SW480 (cell line): ENCODE measurements around the gene HS3ST4.
"Not testable (repeated sequence)": the region's sequence is repeated elsewhere in the genome, so short reads cannot be mapped to it uniquely, and the experiment has no call there.

Experiments used
- DNase-seq: peaks from one replicate; pipeline ENCODE4 v3.0.0-alpha.2; 2016; ENCODE audit warnings: low spot score

Gene HS3ST4

DNA sequence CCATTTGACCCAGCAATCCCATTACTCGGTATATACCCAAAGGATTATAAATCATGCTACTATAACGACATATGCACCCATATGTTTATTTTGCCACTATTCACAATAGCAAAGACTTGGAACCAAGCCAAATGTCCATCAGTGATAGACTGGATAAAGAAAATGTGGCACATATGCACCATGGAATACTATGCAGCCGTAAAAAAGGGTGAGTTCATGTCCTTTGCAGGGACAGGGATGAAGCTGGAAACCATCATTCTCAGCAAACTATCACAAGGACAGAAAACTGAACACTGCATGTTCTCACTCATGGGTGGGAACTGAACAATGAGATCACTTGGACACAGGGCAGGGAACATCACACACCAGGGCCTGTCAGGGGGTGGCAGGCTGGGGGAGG, 406.4 kb downstream of the HS3ST4 start:
- not testable (repeated sequence) for DNase-seq

GRCh38 chr16:26102369-26102768, 410.6 kb downstream of the HS3ST4 start:
- DNase-seq: no peak

GRCh38 chr16:26108836-26109505, 417.2 kb downstream of the HS3ST4 start:
- DNase-seq: no peak

GRCh38 chr16:26111900-26112299, 420.1 kb downstream of the HS3ST4 start:
- DNase-seq: peak; percentile 11

DNA sequence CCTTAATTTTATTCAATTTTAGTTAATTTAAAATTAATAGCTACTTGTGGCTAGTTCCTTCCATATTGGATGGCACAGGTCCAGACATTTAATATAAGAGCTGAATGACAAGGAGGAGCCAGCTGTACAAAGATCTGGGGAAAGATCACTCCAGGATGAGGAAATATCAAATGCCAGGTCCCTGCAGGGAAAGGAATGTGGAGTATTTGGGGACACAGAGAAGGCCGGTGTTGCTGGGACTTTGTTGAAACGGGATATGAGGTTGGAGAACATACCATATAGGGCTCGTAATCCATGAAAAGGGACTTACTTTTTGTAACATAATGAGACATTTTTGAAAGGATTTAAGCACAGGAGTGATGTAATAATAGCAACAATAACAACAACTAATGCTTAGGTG, 426.8 kb downstream of the HS3ST4 start:
- no peak for DNase-seq

- DNase-seq: no peak
These were observed 429.0 kb downstream of the HS3ST4 start for GRCh38 chr16:26120729-26121128.

DNA sequence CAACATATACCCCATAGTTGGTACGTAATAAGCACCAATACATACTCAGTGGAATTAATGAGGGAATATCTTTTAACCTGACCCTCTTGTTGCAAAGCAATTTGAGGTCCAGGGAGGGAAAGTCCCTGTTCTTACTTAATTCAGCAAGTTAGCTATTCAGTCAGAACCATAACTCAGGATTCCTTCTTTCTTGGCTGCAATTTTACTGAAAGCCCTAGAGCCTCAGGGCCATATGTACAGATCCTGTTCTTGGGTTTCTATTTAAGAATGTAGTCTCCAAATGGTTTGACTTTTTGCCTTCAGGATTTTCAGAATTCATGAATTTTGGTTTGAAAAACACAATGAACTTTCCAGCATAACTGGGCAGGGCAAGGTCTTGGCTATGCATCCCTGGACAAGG, 436.5 kb downstream of the HS3ST4 start:
- no peak for DNase-seq

DNA sequence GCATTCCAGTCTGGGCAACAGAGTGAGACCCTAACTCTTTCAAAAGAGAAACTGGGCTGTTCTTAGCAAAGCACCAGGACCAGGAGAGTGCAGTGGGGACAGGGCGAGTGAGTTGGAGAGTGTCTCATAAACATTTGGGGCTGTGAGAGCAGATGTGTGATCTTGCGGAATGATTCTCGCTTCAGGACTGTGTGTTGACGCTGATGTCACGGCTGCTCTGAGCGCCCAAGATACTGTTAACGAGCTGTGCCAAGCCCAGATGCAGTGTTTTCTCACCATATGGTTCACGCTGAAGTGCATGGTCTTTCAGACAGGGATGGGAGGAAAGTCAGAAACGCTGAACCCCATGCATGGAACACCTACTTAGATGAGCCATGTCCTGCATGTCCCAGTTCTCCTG, 438.2 kb downstream of the HS3ST4 start:
- no peak for DNase-seq

DNA sequence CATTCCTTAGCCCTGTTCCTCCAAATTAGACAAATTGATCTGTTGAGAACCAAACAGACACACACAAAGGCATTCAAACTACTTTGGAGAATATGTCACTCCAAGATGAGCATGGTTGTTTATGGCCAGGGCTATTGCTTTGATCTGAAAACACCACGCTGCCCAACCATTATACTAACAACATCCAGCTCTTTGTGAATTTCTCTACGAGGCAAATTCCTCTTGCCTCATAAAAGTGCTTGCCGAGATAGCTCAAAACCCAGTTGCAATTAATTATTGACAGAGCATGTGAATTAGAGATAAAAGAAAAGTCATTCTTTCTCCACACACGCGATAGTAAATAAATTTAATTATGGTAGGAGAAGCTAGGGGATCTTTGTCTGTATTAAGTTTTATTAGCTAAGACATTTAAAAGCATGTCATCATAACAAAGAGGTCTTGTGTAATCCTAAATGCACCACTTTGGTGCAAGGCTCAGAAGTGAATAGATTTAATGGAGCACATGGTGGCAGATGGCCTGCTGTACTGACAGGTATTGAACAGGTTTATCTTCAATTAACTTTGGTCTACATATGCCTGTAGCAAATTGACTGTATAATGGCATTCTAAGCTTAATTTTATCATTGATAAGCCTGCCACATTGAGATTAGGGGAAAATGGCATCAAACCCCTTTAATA, 441.8 kb downstream of the HS3ST4 start:
- peak; percentile 92 for DNase-seq

DNA sequence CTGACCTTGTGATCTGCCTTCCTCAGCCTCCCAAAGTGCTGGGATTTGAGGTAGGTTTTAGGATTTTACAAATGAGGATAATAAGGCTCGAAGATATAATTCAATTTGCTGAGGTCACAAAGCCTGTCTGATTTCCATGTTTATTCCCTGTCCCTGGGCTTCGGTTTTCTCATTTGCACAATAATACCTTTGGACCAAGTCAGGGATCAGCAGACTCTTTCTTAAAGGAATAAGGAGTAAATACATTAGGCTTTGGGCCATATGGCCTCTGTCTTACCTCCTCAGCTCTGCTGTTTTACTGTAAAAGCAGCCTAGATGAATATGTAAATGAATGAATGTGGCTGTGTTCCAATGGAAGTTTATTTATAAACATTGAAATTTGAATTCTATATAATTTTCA, 442.8 kb downstream of the HS3ST4 start:
- DNase-seq: no peak

GRCh38 chr16:26137956-26138355, 446.2 kb downstream of the HS3ST4 start:
- DNase-seq: no peak

DNA sequence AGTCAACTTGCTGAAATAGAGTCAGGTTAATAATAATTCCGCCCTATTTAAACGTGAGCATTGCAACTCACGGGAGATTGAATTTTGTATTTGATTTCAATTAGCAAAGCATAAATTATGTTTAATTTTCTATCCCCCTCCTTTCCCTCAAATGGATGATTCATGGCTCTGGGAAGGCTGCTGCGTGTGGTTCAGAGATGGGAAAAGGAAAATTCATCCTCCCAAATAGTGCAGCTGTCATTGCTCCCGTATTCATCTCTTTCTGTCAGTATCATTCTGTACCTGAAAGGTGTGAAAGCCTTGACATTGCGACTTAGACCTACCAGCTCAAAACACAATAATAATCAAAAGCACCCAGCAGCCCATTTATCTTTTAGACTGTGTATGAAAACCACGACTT, 447.3 kb downstream of the HS3ST4 start:
- no peak for DNase-seq

- DNase-seq: no peak
These were observed 448.1 kb downstream of the HS3ST4 start for GRCh38 chr16:26139884-26140283.

DNA sequence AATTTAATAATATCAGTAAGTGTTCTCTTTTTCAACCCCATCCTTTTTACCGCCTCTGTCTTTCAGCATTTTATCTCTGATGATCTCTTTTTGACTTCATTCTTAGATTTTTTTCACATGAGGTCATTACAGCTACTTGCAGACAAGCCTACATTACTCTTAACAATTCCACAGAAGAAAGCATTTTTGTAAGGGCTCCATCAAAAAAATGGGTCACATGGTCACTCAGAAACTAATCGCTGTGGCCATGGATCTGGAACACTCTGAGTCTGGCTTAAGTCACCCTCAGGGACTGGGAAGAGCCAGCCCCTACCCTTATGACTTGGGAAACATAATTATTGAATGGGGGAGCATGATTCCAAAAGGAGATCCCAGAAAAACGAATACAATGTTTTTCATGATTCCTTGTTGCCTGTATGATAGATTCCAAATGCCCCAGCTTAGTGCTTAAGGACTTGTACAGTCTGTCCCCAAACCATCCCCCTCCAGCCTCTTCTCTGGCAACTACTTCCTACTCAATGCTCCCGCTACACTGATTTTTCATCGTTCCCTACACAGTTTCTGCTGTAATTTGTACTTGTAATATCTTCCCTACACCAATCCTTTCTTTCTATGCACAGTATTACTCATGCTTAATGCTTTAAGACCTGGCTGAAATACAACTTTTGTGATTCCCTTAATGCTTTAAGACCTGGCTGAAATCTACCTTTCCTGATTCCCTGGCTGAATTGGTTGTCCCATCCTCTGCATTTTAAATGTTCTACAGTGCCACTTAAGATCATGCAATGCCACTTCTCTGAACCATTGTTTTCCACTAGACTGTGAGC, 457.8 kb downstream of the HS3ST4 start:
- no peak for DNase-seq

DNA sequence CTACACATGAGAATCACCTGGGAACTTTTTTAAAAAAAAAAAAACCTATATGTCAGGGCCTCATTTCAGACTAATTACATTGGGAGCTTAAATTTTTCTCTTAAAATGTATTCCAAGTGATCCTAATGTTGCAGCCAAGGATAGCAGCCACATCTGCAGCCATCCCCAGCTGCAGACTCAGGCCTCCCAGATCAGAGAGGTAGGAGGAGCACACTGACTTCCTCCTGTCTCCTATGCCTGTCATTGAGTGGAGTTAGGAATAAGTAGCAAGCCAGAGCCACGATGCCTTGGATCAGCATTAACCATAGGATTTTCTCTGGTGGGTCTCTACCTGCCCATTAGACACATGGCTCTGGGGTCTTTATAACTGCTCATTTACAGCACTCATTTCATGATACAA, 463.5 kb downstream of the HS3ST4 start:
- no peak for DNase-seq

DNA sequence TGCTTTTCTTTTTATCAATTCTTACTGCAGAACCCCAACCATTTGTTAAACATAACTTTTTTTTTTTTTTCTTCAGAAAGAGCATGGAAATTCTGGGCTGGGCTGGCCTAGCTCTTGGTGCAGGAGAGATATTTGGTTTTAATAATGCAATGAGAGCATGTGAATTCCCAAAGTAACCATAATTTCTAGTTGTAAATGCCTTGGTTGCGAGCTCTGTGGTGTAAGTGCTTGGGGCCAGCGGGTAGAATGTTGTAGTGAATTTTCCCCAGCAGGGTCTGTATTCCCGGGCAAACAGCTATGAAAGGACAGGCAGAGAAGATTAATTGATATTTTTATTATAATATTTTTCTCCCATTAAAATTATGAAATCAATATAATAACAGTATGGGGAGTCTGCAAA, 465.6 kb downstream of the HS3ST4 start:
- DNase-seq: no peak

- no peak for DNase-seq
These were observed 466.5 kb downstream of the HS3ST4 start for GRCh38 chr16:26158142-26158759.

DNA sequence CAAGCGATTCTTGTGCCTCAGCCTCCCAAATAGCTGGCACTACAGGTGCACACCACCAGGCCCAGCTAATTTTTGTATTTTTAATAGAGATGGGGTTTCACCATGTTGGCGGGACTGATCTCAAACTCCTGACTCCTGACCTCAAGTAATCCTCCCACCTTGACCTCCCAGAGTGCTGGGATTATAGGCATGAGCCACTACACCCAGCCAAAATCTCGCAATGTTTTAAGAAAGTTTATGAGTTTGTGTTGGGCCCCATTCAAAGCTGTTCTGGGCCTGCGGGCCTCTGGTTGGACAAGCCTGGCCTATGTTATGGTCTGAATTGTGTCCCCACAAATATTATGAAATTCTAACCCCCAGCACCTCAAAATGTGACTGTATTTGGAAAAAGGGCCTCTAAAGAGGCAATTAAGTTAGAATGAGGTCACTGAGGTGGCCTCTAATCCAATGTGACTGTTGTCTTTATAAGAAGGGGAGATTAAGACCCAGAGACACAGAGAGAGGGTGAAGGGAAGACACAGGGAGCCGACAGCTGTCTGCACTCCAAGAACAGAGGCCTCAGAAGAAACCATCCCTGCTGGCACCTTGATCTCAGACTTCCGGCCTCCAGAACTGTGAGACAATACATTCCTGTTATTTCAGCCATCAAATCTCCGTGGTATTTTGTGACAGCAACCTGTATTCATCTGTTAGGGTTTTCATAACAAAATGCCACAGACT, 469.9 kb downstream of the HS3ST4 start:
- DNase-seq: no peak

DNA sequence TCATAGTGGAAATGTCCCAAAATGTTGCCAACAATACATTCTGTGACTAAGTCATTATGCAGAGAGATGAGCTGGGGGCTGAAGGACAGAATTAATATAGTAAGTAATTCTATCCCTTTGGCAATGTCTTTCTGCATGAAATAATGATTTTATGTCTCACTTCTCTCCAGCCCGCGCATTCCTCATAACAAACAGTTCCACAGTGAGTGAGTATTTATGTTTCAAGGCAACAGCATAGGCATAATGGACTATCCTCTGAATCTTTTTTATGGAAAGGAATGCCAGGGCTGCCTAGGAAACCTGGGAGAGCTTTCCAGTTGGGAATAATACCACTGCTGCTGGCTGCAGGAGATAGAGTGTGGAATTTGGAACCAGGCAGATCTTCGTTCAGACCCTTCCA, 477.7 kb downstream of the HS3ST4 start:
- no peak for DNase-seq

DNA sequence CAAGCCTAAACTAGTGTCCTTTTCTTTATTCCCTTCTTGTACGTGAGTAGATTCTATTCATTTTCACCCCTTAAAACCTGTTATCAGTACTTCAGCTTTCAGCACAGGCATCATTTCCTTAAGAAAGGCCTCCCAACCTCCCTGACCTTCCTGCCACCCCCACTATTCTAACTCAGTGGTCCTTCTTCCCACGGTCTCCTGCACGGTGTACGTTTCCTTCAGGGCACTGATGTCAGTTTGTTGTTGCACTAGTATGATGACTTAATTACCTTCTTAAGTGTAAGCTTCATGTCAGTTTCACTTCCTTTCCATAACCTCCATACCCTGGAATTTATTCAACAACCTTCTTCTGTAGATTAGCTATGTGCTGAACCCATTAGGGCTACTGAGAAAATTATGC, 484.2 kb downstream of the HS3ST4 start:
- DNase-seq: no peak

DNA sequence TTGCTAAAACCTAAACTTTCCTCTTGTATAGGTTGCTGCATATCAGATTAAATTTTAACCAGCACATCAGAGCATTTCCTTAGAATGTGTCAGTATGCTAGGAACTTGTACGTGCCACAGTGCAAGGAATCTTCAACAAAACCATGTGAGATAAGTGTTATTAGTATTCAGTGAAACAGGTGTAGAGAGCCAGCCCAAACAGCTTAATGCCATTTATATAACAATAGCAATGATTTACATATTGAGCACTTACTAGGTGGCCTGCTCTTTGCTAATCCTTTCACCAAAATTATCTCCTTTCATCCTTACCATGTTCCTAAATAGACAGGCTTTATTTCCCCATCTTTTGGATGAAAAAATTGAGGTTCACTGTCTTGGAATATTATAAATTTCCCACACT, 485.7 kb downstream of the HS3ST4 start:
- DNase-seq: no peak

GRCh38 chr16:26178298-26178697, 486.5 kb downstream of the HS3ST4 start:
- DNase-seq: no peak
